Left hindlimb (tissue), 1 donor: ENCODE results near the gene SHTN1.

Experiments
- DNase-seq: peaks from one replicate; pipeline ENCODE4 v3.0.0-alpha.2; 2018

The SHTN1 gene

DNA sequence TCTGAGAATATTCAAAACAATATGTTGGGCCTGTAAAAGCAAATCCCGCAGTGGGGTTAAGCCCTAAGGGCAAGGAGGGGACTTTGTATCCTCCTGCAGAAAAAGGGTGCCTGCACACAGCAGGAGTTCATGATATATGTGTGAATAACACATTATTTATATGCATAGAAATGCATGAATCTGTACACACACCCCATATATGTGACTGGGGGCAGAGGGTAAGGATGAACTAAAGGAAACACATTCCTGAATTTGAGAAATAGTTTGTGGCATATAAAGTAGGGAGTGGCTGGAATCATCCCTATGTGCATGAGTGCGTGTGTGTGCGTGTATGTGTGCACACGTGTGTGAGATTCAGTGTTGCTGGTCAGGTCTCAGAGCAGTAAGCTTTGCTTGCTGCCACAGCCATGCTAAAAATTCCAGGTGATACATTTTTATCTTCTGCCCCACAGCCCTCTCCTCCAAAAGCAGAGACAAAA lies 136.8 kb downstream of the SHTN1 start:
- DNase-seq = no peak

- DNase-seq = no peak
Measured at GRCh38 chr10:116866987-116867595, 137.9 kb downstream of the SHTN1 start.

DNA sequence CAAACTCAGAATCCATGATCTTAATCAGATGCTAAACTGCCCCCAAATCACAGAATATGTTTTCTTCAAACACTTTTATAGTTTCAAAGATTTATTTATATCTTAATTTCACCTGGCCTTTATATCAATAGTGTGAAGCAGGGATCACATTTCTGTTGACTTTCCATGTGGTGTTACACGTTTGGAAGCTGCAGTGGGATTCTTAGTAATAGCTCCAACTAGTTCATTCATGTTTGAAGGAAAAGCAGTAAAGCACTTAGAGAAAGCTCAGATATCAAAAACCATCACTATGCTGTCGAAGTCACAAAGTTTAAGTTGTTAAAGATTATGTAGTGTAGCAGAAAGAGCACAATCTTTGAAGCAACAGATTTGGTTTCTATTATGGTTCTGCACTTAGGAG lies 138.9 kb downstream of the SHTN1 start:
- no peak for DNase-seq

GRCh38 chr10:116864436-116864835 lies 140.6 kb downstream of the SHTN1 start:
- DNase-seq = no peak

DNA sequence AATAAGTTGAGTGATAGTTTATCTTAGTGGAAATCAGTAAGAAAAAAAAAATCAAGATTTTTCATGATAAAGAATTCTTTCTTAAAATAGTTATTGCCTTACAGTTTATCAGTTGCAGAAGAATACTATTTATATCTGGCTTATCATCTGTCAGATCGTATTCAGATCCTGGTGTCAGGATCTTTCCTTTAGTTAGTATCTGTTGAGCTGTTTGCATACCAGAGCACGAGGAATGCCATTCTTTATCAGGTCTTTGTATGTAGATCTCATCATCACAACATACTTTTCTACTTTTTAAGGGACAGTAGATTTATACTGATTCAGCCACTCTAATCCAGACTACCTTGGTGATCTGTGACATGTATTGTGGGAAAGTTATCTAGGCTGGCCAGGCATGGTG lies 143.2 kb downstream of the SHTN1 start:
- DNase-seq = no peak

DNA sequence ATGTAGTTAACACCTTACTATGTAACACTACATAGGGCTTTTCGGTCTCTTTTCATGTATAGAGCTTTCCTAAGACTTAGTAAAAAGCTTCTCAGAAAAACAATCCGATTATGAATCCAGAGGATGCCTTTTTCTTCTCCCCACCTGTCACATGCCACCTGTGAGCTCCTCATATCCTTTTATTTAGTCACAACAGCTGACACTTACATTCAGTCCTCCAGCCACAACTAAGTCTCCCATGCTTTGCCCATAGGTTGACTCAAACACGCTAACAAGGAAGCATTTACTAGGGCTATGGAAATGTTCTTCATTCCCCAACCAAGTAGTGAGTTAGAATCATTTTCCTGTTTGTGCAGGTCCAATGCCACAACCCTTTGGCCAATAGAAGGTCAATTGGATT lies 147.8 kb downstream of the SHTN1 start:
- no peak for DNase-seq

DNA sequence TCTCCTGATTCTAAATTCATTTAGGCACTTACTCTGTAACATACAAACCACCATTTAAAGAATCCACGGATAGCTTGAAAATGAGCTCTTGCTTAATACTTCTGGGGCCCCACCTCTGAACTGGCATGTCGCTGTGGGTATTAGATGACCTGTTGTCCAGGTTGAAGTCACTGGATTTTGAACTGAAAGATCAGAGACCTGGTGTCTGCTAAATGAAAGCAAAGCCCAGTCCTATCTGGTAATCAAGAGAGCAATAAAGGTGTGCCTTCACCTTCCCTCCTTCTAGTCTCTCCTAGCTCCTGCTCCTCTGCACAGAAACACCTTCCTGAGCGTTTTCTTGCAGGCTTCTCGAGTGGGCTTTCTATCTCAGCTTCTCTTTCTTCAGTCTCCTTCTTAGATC lies 151.3 kb downstream of the SHTN1 start:
- DNase-seq = no peak

DNA sequence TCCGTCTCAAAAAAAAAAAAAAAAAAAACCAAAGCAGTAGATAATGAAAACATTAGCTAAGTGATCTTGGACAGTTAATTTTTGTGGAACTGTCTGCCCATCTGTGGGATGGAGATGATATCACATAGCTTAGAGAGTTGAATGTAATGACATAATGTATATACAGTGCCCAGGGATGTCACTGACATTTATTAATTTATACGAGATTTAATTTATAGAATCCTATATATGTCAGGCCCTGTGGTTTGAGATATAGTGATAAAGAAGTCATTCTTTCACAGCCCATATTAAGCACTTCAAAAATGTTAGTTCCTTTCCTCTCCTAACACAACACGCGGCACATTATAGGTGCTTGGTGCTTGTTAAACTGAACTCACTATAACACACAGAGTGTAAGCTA lies 151.7 kb downstream of the SHTN1 start:
- no peak for DNase-seq

- DNase-seq = no peak
Measured at GRCh38 chr10:116852246-116852645, 152.7 kb downstream of the SHTN1 start.

DNA sequence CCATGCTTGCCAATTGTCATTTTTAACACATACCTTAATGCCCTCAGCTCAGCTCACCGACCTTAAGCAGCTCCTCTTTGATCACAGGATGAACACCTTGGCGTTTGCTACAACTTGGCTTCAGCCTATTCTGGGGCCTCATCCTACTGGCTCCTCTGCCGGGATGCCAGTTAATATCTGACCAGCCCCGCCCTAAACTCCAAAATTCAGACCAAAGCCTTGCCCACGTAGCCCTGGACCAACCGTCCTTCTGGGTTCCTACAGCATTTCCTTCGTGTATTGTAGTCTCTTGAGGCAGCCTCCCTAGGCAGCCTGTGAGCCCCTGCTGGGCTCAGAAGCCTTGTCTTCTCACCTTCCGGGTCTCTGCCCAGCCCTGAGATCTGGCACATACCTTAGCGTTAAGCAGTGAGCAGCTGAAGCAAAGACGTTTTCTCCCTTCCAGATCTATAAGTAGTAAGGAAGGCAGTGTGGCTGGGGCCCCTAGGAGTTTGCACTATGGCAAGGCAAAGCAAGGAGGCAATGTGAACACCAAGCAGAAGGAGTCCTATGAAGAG lies 154.9 kb downstream of the SHTN1 start:
- no peak for DNase-seq

GRCh38 chr10:116849248-116850057 lies 155.5 kb downstream of the SHTN1 start, which contains the start of gene ENO4:
ENO4 (plus strand) TSS chr10:116849499; CDS start chr10:116849567, 68 bp downstream.
- peak; percentile 92 for DNase-seq

DNA sequence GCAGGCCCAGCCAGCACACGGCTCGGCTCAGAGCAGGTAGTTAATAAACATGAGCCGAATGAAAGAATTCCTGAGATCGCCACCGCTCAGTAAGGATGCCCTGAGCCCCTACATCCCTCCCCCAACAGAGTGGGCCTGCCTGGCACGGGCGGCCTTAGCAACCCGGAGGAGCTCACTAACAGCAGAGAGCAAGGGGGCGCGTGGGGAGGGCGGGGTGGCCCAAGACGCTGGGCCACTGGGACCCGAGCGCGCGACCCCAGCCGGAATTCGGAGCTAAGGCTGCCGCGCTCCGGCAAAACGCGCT lies 156.1 kb downstream of the SHTN1 start:
- no peak for DNase-seq

DNA sequence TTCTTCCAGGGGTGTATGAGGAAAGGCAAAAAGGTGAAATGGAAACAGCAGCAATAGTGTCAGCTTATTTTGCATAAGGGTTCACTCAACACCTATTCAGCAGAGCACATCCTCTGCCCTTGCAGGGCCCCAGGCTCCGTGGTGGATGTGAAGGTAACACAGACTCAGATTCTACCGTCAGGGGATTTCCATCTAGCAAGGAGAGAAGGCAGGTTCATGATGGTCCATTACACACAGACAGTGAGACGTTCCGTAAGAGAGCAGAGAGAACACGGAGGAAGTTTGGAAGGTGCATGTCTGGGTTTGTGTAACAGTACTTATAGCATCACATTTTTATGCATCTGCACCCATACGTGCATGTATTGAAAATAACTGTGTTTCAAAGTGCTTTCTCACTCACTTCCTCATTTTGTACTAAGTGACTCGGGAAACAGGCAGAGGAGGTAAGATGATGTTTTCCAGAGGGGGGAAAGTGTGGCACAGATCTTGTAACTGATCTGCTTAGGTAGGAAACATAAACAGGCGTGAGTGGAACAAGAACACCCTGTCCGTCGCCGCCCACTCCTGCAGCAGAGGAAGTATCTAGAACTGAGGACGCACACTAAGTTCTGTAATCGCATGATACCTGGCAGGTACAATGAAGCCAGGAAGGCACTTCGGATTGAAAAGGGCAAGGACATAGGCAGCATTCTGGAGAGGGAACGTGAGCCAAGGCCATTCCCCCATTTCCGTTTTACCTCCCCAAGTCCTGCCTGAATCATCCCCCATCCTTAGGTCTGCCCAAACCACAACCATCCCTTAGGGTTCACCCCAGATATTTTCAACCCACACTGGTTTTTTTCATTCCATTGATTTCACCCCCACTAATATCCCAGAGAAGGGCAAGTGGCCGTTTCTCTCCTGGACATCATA lies 156.7 kb downstream of the SHTN1 start:
- DNase-seq = no peak

DNA sequence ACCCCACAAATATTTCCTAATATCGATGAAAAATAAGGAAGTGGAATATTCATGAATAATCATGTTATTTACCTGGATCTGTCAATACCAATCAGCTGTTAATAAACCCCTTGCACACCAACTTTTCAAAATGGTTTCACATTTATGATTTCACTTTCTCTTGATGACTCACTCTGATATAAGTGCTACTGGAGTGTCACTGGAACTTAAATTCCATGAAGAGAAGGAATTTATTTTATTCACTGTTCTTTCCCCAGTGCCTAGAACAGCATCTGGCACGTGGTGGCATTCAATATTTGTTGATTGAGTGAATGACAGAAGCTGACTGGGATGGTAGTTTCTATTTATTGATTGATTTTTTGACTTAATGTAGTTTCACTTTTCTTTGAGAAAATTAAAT lies 159.2 kb downstream of the SHTN1 start:
- DNase-seq = no peak

- DNase-seq = no peak
Measured at GRCh38 chr10:116840389-116841075, 164.5 kb downstream of the SHTN1 start.

DNA sequence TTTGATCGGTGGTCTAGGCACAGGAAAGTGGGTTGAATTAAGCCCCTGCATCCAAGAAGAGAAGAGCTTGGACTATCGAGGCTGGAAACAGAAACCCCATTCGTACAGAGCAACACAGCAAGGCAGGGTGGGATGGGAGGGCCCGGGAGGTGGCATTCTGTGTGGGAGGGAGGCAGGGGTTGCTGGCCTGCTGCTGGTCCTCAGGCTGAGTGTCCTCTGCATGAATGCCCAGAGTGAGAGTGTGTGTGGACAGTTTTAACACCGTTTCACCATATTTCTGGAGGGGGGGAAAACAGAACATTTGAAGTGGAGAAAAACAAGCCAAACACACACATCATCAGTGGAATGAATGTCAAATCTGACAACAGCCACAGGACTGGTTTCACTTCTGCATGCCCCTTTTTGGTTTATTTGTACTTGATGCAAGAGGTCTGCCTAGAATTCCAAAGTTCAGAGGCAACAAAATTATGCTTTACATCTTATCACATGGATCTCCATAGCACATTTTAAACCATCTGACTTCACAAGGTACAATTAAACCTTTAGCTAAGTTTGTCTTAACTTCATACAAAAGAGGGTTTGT lies 166.8 kb downstream of the SHTN1 start:
- DNase-seq = no peak

GRCh38 chr10:116836902-116837523 lies 168.0 kb downstream of the SHTN1 start:
- DNase-seq = no peak

DNA sequence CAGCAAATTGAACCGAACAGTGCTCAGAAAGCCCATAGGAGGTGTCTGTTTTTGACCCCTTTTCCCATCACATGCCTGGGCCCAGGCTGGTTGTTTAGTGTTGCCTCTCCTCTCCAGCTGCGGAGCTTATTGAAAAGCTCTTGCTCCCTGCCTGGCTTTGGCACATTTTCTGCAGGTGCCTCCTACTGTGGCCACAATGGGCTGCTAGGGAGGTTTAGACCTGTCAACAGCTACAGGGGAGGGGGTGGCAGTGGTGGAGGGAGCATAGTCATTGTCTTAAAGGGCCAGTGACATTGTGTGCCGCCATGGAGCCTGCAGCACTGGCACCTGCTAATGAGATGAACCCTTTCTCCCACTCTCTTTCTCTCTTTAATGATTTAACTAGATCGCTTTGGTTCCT lies 168.9 kb downstream of the SHTN1 start:
- no peak for DNase-seq

- DNase-seq = no peak
Measured at GRCh38 chr10:116835658-116836057, 169.3 kb downstream of the SHTN1 start.

- no peak for DNase-seq
Measured at GRCh38 chr10:116833986-116834985, 170.7 kb downstream of the SHTN1 start.
